ENCODE data around the gene GLIS1. TPM values are rescaled to one million over a fixed set of nuclear protein-coding genes. Genes with fewer than 3 reads are reported as not detected.

GLIS1 gene
- total RNA-seq, 4 donors from 2014 or later: 0.59 to 3.9 (median 0.75) TPM

GRCh38 chr1:53562981-53563379 lies 176.0 kb downstream of the GLIS1 start:
- H3K9me3 ChIP-seq: peaks cover 0 to 12% (median 0%) of the 10 kb centered on the region in 4 donors
- H3K36me3 ChIP-seq: no peaks in the 10 kb centered on the region
- no peaks in the 10 kb centered on the region for H3K4me1 ChIP-seq
- 72 to 85% methylated on average over 3 of the region's 3 CpGs for WGBS, 2 donors
- no peak for TF ChIP-seq POLR2A (IDR thresholded peaks at IDR 0.05)
- TF ChIP-seq CTCF (IDR thresholded peaks at IDR 0.05): no peak
- no peak for TF ChIP-seq EP300 (IDR thresholded peaks at IDR 0.05)
- H3K4me3 ChIP-seq: no peak overlapping the region
- no peaks in the 10 kb centered on the region for H3K27me3 ChIP-seq
- DNase-seq (ENCODE audit: low spot score in 2 of 2): no peak
- H3K27ac ChIP-seq: no peak overlapping the region

GRCh38 chr1:53562291-53562980 lies 176.5 kb downstream of the GLIS1 start:
- Histone ChIP-seq H3K4me1 (no peaks in the 10 kb centered on the region), H3K36me3 (no peaks in the 10 kb centered on the region), H3K27ac (no peak overlapping the region), H3K4me3 (no peak overlapping the region), H3K27me3 (no peaks in the 10 kb centered on the region), H3K9me3 (peaks cover 0 to 8% (median 0%) of the 10 kb centered on the region in 4 donors)
- WGBS, 2 donors: 80 to 81% methylated on average over 14 of the region's 14 CpGs
- no peak for DNase-seq (ENCODE audit: low spot score in 2 of 2)
- TF ChIP-seq CTCF (IDR thresholded peaks at IDR 0.05): no peak
- no peak for TF ChIP-seq POLR2A (IDR thresholded peaks at IDR 0.05)
- TF ChIP-seq EP300 (IDR thresholded peaks at IDR 0.05): no peak

- 83 to 86% methylated on average over 10 to 11 of the region's 11 CpGs for WGBS, 2 donors
- Histone ChIP-seq H3K4me1 (no peaks in the 10 kb centered on the region), H3K9me3 (peaks cover 0 to 2% (median 0%) of the 10 kb centered on the region in 4 donors), H3K27ac (no peak overlapping the region), H3K4me3 (no peak overlapping the region), H3K27me3 (no peaks in the 10 kb centered on the region), H3K36me3 (no peaks in the 10 kb centered on the region)
- TF ChIP-seq EP300 (IDR thresholded peaks at IDR 0.05): no peak
- TF ChIP-seq CTCF (IDR thresholded peaks at IDR 0.05): no peak
- no peak for TF ChIP-seq POLR2A (IDR thresholded peaks at IDR 0.05)
- no peak for DNase-seq (ENCODE audit: low spot score in 2 of 2)
These were observed 177.4 kb downstream of the GLIS1 start for GRCh38 chr1:53561503-53562105.

GRCh38 chr1:53560581-53561502 lies 178.1 kb downstream of the GLIS1 start:
- TF ChIP-seq CTCF (IDR thresholded peaks at IDR 0.05) (no peak), POLR2A (IDR thresholded peaks at IDR 0.05) (no peak), EP300 (IDR thresholded peaks at IDR 0.05) (no peak)
- Histone ChIP-seq H3K27ac (no peak overlapping the region), H3K9me3 (no peaks in the 10 kb centered on the region), H3K4me3 (no peak overlapping the region), H3K36me3 (no peaks in the 10 kb centered on the region), H3K4me1 (no peaks in the 10 kb centered on the region), H3K27me3 (no peaks in the 10 kb centered on the region)
- no peak for DNase-seq (ENCODE audit: low spot score in 2 of 2)
- WGBS, 2 donors: 86 to 89% methylated on average over 13 to 15 of the region's 15 CpGs
